Liver (tissue), 9 donors: ENCODE data around the gene ATP2A3. TPM values are rescaled to one million over a fixed set of nuclear protein-coding genes. Genes with fewer than 3 reads are reported as not detected.

Experiments
- DNase-seq: peaks from one replicate; pipeline ENCODE4 v3.0.0-alpha.2; 2017; ENCODE audit warnings: low spot score
- H3K27ac ChIP-seq, 2 donors: one replicate each; pipeline ENCODE4 v1.7.0; 2013; ENCODE audit warnings: inconsistent platforms in 2 of 2, low read length in 2 of 2, control low read depth in 1 of 2, low read depth in 1 of 2, mild to moderate bottlenecking in 1 of 2
- H3K27me3 ChIP-seq, 4 donors: one replicate each; pipeline versions ENCODE4 v1.6.1 to v1.7.0; 2013; ENCODE audit warnings: low read length in 3 of 4, inconsistent platforms in 1 of 4, mild to moderate bottlenecking in 1 of 4, moderate library complexity in 1 of 4; ENCODE audit not compliant: control insufficient read depth in 4 of 4, insufficient read depth in 4 of 4
- H3K36me3 ChIP-seq, 4 donors: one replicate each; pipeline versions ENCODE4 v1.6.1 to v1.7.0; 2013; ENCODE audit warnings: low read length in 3 of 4, mild to moderate bottlenecking in 3 of 4, low read depth in 1 of 4, moderate library complexity in 1 of 4; ENCODE audit not compliant: control insufficient read depth in 4 of 4, insufficient read depth in 3 of 4
- H3K4me1 ChIP-seq, 4 donors: one replicate each; pipeline versions ENCODE4 v1.6.1 to v1.7.0; 2013; ENCODE audit warnings: low read length in 3 of 4, mild to moderate bottlenecking in 3 of 4, moderate library complexity in 1 of 4; ENCODE audit not compliant: control insufficient read depth in 4 of 4, insufficient read depth in 4 of 4
- H3K4me3 ChIP-seq, 3 donors: one replicate each; pipeline versions ENCODE4 v1.6.1 to v1.7.0; 2013; ENCODE audit warnings: low read length in 3 of 3, control low read depth in 1 of 3, low read depth in 1 of 3, mild to moderate bottlenecking in 1 of 3
- H3K9ac ChIP-seq, 2 donors: one replicate each; pipeline ENCODE4 v1.7.0; 2013; ENCODE audit warnings: low read length in 2 of 2, mild to moderate bottlenecking in 2 of 2, moderate library complexity in 2 of 2, control low read depth in 1 of 2, low read depth in 1 of 2
- H3K9me3 ChIP-seq, 4 donors: one replicate each; pipeline versions ENCODE4 v1.6.1 to v1.7.0; 2013; ENCODE audit warnings: low read length in 3 of 4; ENCODE audit not compliant: control insufficient read depth in 4 of 4
- EGR1 ChIP-seq, 2 donors: IDR thresholded peaks; 2 replicates each; pipeline ENCODE4 v1.6.1; 2016 to 2018; ENCODE audit warnings: antibody characterized with exemption in 2 of 2, low read depth in 2 of 2
- FOXA1 ChIP-seq: IDR thresholded peaks from 2 replicates; pipeline ENCODE4 v1.6.1; 2016; ENCODE audit warnings: antibody characterized with exemption
- FOXA2 ChIP-seq: IDR thresholded peaks from 2 replicates; pipeline ENCODE4 v1.6.1; 2016; ENCODE audit warnings: antibody characterized with exemption
- GABPA ChIP-seq, 2 donors: IDR thresholded peaks in 1 of 2; conservative IDR thresholded peaks in 1 of 2; 2 replicates each; pipeline ENCODE4 v1.6.1; 2016; ENCODE audit warnings: antibody characterized with exemption in 2 of 2, mild to moderate bottlenecking in 1 of 2, moderate library complexity in 1 of 2
- HNF4A ChIP-seq, 2 donors: conservative IDR thresholded peaks; 2 replicates each; pipeline ENCODE4 v1.6.1; 2016; ENCODE audit warnings: antibody characterized with exemption in 2 of 2, mild to moderate bottlenecking in 2 of 2
- JUND ChIP-seq, 2 donors: IDR thresholded peaks; 2 replicates each; pipeline ENCODE4 v1.6.1; 2016; ENCODE audit warnings: antibody characterized with exemption in 2 of 2
- RAD21 ChIP-seq, 2 donors: IDR thresholded peaks; 2 replicates each; pipeline ENCODE4 v1.6.1; 2016; ENCODE audit warnings: antibody characterized with exemption in 2 of 2, mild to moderate bottlenecking in 2 of 2
- RXRA ChIP-seq, 2 donors: IDR thresholded peaks; 2 replicates each; pipeline ENCODE4 v1.6.1; 2017 to 2018; ENCODE audit warnings: antibody characterized with exemption in 2 of 2, mild to moderate bottlenecking in 1 of 2
- TAF1 ChIP-seq: conservative IDR thresholded peaks from 2 replicates; pipeline ENCODE4 v1.6.1; 2016; ENCODE audit warnings: antibody characterized with exemption, mild to moderate bottlenecking
- YY1 ChIP-seq: IDR thresholded peaks from 2 replicates; pipeline ENCODE4 v1.6.1; 2016; ENCODE audit warnings: antibody characterized with exemption, mild to moderate bottlenecking
- WGBS: extraction: QIAGEN DNeasy Blood & Tissue Kit; methylation state at CpG from one replicate; pipeline ENCODE4 v1.1.7; 2013; 5-methylcytosine and 5-hydroxymethylcytosine counted together
- polyA plus RNA-seq, 2 donors: library from polyadenylated mRNA; stranded (reverse) in 1 of 2; unstranded in 1 of 2; fragments of 200-250 nt in 1 of 2; fragments of >200 nt in 1 of 2; fragmentation: Nextera tagmentation in 1 of 2; extraction: Ambion mirVana in 1 of 2; gene quantifications; one replicate each; pipeline versions ENCODE4 v1.2.1 to v1.2.3, GENCODE V29; 2013 to 2015
- total RNA-seq, 2 donors: library from RNA; depleted of rRNA; stranded (reverse); fragments of >200 nt; gene quantifications; one replicate each; pipeline ENCODE4 v1.2.3, GENCODE V29; 2014
- TF ChIP-seq, protein P1 (sequence below): IDR thresholded peaks from 2 replicates; pipeline ENCODE4 v1.6.1; 2016; ENCODE audit warnings: antibody characterized with exemption
- TF ChIP-seq, protein P2 (sequence below): fragments of 150-350 bp; IDR thresholded peaks from 2 replicates; pipeline ENCODE4 v1.5.1; 2017; ENCODE audit warnings: improper control_type of control experiment, low read depth, low read length; ENCODE audit not compliant: missing input control
- TF ChIP-seq, protein P3 (sequence below): IDR thresholded peaks from 2 replicates; pipeline ENCODE4 v1.6.1; 2016; ENCODE audit warnings: antibody characterized with exemption
- donor health status: healthy.
- donor health status: healthy.
- donor health status: healthy.
- donor health status: healthy.
- donor health status: healthy.

Gene ATP2A3
- total RNA-seq: 10 to 100 TPM in 1 of 2 donors, 1 to 10 TPM in 1; 4.6 to 17.1 TPM
- 1 to 10 TPM; 1.4 to 1.8 TPM for polyA plus RNA-seq

DNA sequence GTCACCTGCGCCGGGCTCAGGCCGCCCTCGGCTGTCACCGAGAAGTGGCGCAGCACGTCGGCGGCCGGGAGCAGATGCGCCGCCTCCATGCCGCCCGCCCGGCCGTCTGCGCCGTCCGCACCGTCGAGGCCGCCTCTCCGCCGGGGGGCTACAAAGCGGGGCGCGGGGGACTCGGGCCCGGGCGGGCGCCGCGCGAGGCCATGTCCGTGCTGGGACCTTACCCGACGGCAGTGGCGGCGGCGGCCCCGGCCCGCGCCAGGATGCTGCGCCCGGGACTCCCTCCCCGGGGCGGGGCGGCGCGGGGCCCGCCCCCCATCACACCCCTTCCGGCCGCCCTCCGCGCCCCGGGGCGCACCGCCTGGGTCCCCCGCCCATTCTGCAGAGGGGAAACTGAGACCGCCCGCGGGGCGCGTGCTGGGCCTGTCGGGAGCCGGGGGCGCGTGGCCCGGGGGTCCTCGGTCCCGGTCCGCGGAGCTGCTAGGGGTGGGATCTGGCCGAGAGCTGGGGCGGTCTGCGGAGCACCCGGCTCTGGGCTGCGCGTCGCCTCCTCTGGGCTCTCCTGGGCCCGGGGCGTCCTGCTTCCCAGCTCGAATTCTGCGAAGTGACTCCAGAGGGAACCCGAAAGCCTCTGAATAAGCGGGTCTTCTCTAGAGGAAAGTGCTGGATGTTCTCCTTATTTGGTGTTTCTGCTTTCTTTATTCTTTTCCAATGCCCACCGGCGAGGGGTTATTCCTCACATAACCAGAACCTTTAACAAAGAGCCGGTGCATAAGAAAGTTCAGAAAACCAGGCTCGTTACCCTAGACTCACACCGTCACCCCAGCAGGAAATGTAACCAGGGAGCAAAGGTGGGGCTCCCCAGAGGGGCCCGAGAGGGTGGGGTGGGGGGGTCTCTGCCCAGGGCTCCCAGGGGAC lies at the start of gene ATP2A3:
Gene ATP2A3, minus strand, starts transcription at position 235 of the 915 bp plus-strand sequence. Its CDS starts 146 bp downstream, at position 89.
- peak within 1 kb of the TSS; percentile 32 to 62 for H3K27ac ChIP-seq
- no peaks in the 10 kb centered on the region for H3K9me3 ChIP-seq
- WGBS: 3% methylated on average over 92 of the region's 92 CpGs
- peaks cover 0 to 2% (median under 1%) of the 10 kb centered on the region in 4 donors for H3K27me3 ChIP-seq
- no peak for DNase-seq
- no peaks in the 10 kb centered on the region for H3K36me3 ChIP-seq
- no peak within 1 kb of the TSS for H3K9ac ChIP-seq
- peak within 1 kb of the TSS in 2 of 3 donors; percentile 4 to 47 for H3K4me3 ChIP-seq
- peaks cover 3 to 24% (median 10%) of the 10 kb centered on the region in 4 donors for H3K4me1 ChIP-seq
- TF ChIP-seq HNF4A (conservative IDR thresholded peaks at IDR 0.05) (no peak), RXRA (IDR thresholded peaks at IDR 0.05) (no peak), JUND (IDR thresholded peaks at IDR 0.05) (no peak), GABPA (IDR thresholded peaks at IDR 0.05 in 1 of 2, conservative IDR thresholded peaks at IDR 0.05 in 1 of 2) (no peak), TAF1 (no peak), FOXA1 (no peak), YY1 (no peak), EGR1 (IDR thresholded peaks at IDR 0.05; ENCODE audit: low read depth in 2 of 2) (no peak), FOXA2 (no peak), RAD21 (IDR thresholded peaks at IDR 0.05) (no peak)
- TF ChIP-seq, protein P1, sequence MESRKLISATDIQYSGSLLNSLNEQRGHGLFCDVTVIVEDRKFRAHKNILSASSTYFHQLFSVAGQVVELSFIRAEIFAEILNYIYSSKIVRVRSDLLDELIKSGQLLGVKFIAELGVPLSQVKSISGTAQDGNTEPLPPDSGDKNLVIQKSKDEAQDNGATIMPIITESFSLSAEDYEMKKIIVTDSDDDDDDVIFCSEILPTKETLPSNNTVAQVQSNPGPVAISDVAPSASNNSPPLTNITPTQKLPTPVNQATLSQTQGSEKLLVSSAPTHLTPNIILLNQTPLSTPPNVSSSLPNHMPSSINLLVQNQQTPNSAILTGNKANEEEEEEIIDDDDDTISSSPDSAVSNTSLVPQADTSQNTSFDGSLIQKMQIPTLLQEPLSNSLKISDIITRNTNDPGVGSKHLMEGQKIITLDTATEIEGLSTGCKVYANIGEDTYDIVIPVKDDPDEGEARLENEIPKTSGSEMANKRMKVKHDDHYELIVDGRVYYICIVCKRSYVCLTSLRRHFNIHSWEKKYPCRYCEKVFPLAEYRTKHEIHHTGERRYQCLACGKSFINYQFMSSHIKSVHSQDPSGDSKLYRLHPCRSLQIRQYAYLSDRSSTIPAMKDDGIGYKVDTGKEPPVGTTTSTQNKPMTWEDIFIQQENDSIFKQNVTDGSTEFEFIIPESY: no peak
- TF ChIP-seq, protein P2, sequence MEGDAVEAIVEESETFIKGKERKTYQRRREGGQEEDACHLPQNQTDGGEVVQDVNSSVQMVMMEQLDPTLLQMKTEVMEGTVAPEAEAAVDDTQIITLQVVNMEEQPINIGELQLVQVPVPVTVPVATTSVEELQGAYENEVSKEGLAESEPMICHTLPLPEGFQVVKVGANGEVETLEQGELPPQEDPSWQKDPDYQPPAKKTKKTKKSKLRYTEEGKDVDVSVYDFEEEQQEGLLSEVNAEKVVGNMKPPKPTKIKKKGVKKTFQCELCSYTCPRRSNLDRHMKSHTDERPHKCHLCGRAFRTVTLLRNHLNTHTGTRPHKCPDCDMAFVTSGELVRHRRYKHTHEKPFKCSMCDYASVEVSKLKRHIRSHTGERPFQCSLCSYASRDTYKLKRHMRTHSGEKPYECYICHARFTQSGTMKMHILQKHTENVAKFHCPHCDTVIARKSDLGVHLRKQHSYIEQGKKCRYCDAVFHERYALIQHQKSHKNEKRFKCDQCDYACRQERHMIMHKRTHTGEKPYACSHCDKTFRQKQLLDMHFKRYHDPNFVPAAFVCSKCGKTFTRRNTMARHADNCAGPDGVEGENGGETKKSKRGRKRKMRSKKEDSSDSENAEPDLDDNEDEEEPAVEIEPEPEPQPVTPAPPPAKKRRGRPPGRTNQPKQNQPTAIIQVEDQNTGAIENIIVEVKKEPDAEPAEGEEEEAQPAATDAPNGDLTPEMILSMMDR: no peak
- TF ChIP-seq, protein P3, sequence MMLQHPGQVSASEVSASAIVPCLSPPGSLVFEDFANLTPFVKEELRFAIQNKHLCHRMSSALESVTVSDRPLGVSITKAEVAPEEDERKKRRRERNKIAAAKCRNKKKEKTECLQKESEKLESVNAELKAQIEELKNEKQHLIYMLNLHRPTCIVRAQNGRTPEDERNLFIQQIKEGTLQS: no peak

GRCh38 chr17:4010754-4011153 lies 46.5 kb upstream of the ATP2A3 start:
- H3K27ac ChIP-seq: no peak overlapping the region
- H3K27me3 ChIP-seq: no peaks in the 10 kb centered on the region
- 83% methylated on average over 2 of the region's 2 CpGs for WGBS
- peaks cover 0 to 3% (median 0%) of the 10 kb centered on the region in 4 donors for H3K4me1 ChIP-seq
- H3K9ac ChIP-seq: no peak overlapping the region
- no peaks in the 10 kb centered on the region for H3K9me3 ChIP-seq
- no peak for DNase-seq
- no peak for TF ChIP-seq YY1
- TF ChIP-seq FOXA2: no peak
- peaks cover 23 to 82% (median 58%) of the 10 kb centered on the region in 4 donors for H3K36me3 ChIP-seq
- H3K4me3 ChIP-seq: no peak overlapping the region
